Peyer's patch (tissue), 4 donors: ENCODE measurements around the gene TDP1.

ENCODE experiments used
- CTCF ChIP-seq, 6 experiments: fragments of 450-650 bp in 4 of 6; fragments of 200-600 bp in 2 of 6; sonication (generic) in 1 of 6; IDR thresholded peaks; one replicate each; pipeline ENCODE4 v1.5.1; 2017 to 2019; ENCODE audit warnings: antibody characterized with exemption in 6 of 6, mild to moderate bottlenecking in 3 of 6, moderate library complexity in 1 of 6
- POLR2A ChIP-seq, 2 donors: fragments of 450-650 bp; IDR thresholded peaks; one replicate each; pipeline ENCODE4 v1.5.1; 2017; ENCODE audit warnings: antibody characterized with exemption in 2 of 2, mild to moderate bottlenecking in 2 of 2, moderate library complexity in 2 of 2

GRCh38 chr14:90034835-90035525, 79.3 kb downstream of the TDP1 start:
- TF ChIP-seq POLR2A (IDR thresholded peaks at IDR 0.05) (no peak), CTCF (IDR thresholded peaks at IDR 0.05) (no peak)
